Gastroesophageal sphincter (tissue), 4 donors: ENCODE data around the gene ZC3H18. TPM values are rescaled to one million over a fixed set of nuclear protein-coding genes. Genes with fewer than 3 reads are reported as not detected.

Source experiments
- ATAC-seq: fragments of 150-250 bp; one replicate; pipeline ENCODE4 v1.9.1; 2016; ENCODE audit warnings: mild to moderate bottlenecking, moderate library complexity
- H3K27ac ChIP-seq, 4 donors: fragments of 200-600 bp; sonication (generic) in 3 of 4; 1 replicate in 3 of 4; 2 replicates in 1 of 4; pipeline ENCODE4 v1.5.1; 2016 to 2019
- H3K27me3 ChIP-seq: fragments of 200-600 bp; sonication (generic); one replicate; pipeline ENCODE4 v1.5.1; 2019
- H3K36me3 ChIP-seq, 2 donors: fragments of 200-600 bp; sonication (generic); one replicate each; pipeline ENCODE4 v1.5.1; 2019; ENCODE audit warnings: control low read depth in 1 of 2
- H3K4me1 ChIP-seq, 3 donors: fragments of 200-600 bp; sonication (generic); 1 replicate in 2 of 3; 2 replicates in 1 of 3; pipeline ENCODE4 v1.5.1; 2016 to 2019; ENCODE audit warnings: control low read depth in 2 of 3
- H3K4me3 ChIP-seq, 2 donors: fragments of 200-600 bp; sonication (generic); one replicate each; pipeline ENCODE4 v1.5.1; 2019; ENCODE audit warnings: mild to moderate bottlenecking in 1 of 2, moderate library complexity in 1 of 2
- H3K9me3 ChIP-seq, 3 donors: fragments of 200-600 bp; sonication (generic); one replicate each; pipeline ENCODE4 v1.5.1; 2017 to 2019; ENCODE audit warnings: control low read depth in 2 of 3
- CTCF ChIP-seq, 4 experiments: fragments of 200-600 bp in 2 of 4; fragments of 450-650 bp in 2 of 4; sonication (generic) in 1 of 4; IDR thresholded peaks; one replicate each; pipeline ENCODE4 v1.5.1; 2017 to 2019; ENCODE audit warnings: antibody characterized with exemption in 4 of 4, mild to moderate bottlenecking in 2 of 4, moderate library complexity in 2 of 4
- EP300 ChIP-seq: sonication (generic); formaldehyde crosslinking; IDR thresholded peaks from one replicate; pipeline ENCODE4 v1.6.1; 2017; ENCODE audit warnings: antibody characterized with exemption, mild to moderate bottlenecking
- POLR2A ChIP-seq, 2 donors: fragments of 450-650 bp; IDR thresholded peaks; one replicate each; pipeline ENCODE4 v1.6.1; 2017; ENCODE audit warnings: antibody characterized with exemption in 2 of 2, mild to moderate bottlenecking in 2 of 2, moderate library complexity in 1 of 2
- POLR2AphosphoS5 ChIP-seq: sonication (generic); formaldehyde crosslinking; IDR thresholded peaks from one replicate; pipeline ENCODE4 v1.6.1; 2017; ENCODE audit warnings: antibody characterized with exemption
- WGBS, 2 donors: methylation state at CpG; one replicate each; pipeline ENCODE4 v1.1.5; 2018; ENCODE audit warnings: low coverage in 1 of 2; 5-methylcytosine and 5-hydroxymethylcytosine counted together
- total RNA-seq, 4 donors: library from RNA; depleted of rRNA; stranded (reverse); fragments of >200 nt; gene quantifications; one replicate each; pipeline ENCODE4 v1.1.0, GENCODE V29; 2016

The ZC3H18 gene
- total RNA-seq, 4 donors from 2014 or later, result 15.8 to 40.6 (median 23.3) TPM

- Histone ChIP-seq H3K4me1 (peaks cover 0 to 18% (median 0%) of the 10 kb centered on the region in 3 donors), H3K9me3 (no peaks in the 10 kb centered on the region), H3K27ac (no peak overlapping the region), H3K4me3 (no peak overlapping the region), H3K36me3 (peaks cover 0 to 89% of the 10 kb centered on the region in 2 donors), H3K27me3 (no peaks in the 10 kb centered on the region)
- ATAC-seq, result no peak
- TF ChIP-seq POLR2A (IDR thresholded peaks at IDR 0.05) (no peak), POLR2AphosphoS5 (no peak), CTCF (IDR thresholded peaks at IDR 0.05) (no peak), EP300 (no peak)
- WGBS, 2 donors, result 70 to 77% methylated on average over 6 of the region's 6 CpGs
Measured at GRCh38 chr16:88584676-88585075, 14.5 kb downstream of the ZC3H18 start.

GRCh38 chr16:88585269-88585668 lies 15.1 kb downstream of the ZC3H18 start:
- Histone ChIP-seq H3K9me3 (no peaks in the 10 kb centered on the region), H3K27ac (no peak overlapping the region), H3K27me3 (no peaks in the 10 kb centered on the region), H3K36me3 (peaks cover 0 to 89% of the 10 kb centered on the region in 2 donors), H3K4me3 (no peak overlapping the region), H3K4me1 (peaks cover 0 to 18% (median 0%) of the 10 kb centered on the region in 3 donors)
- whole genome bisulfite sequencing, 2 donors, result 79 to 80% methylated on average over 4 of the region's 8 CpGs
- no peak for ATAC-seq
- no peak for TF ChIP-seq CTCF (IDR thresholded peaks at IDR 0.05)

- Histone ChIP-seq H3K4me1 (peaks cover 0 to 18% (median 0%) of the 10 kb centered on the region in 3 donors), H3K4me3 (no peak overlapping the region), H3K27ac (no peak overlapping the region), H3K27me3 (no peaks in the 10 kb centered on the region), H3K9me3 (no peaks in the 10 kb centered on the region), H3K36me3 (peaks cover 0 to 89% of the 10 kb centered on the region in 2 donors)
- WGBS, 2 donors, result 91 to 93% methylated on average over 4 to 8 of the region's 13 CpGs
- ATAC-seq, result no peak
- TF ChIP-seq EP300, result no peak
- no peak for TF ChIP-seq POLR2A (IDR thresholded peaks at IDR 0.05)
- no peak for TF ChIP-seq CTCF (IDR thresholded peaks at IDR 0.05)
- no peak for TF ChIP-seq POLR2AphosphoS5
Measured at GRCh38 chr16:88585927-88586581, 15.9 kb downstream of the ZC3H18 start.

GRCh38 chr16:88588148-88588547 lies 17.9 kb downstream of the ZC3H18 start:
- Histone ChIP-seq H3K9me3 (no peaks in the 10 kb centered on the region), H3K27ac (no peak overlapping the region), H3K4me3 (no peak overlapping the region), H3K36me3 (peaks cover 0 to 90% of the 10 kb centered on the region in 2 donors), H3K4me1 (peaks cover 0 to 18% (median 0%) of the 10 kb centered on the region in 3 donors), H3K27me3 (no peaks in the 10 kb centered on the region)
- 30 to 71% methylated on average over 1 to 2 of the region's 4 CpGs for WGBS, 2 donors
- ATAC-seq, result no peak
- TF ChIP-seq EP300, result no peak
- no peak for TF ChIP-seq POLR2A (IDR thresholded peaks at IDR 0.05)
- TF ChIP-seq POLR2AphosphoS5, result no peak
- no peak for TF ChIP-seq CTCF (IDR thresholded peaks at IDR 0.05)

GRCh38 chr16:88588754-88589153 lies 18.6 kb downstream of the ZC3H18 start:
- Histone ChIP-seq H3K9me3 (no peaks in the 10 kb centered on the region), H3K4me1 (peaks cover 0 to 15% (median 0%) of the 10 kb centered on the region in 3 donors), H3K4me3 (no peak overlapping the region), H3K27ac (no peak overlapping the region), H3K27me3 (no peaks in the 10 kb centered on the region), H3K36me3 (peaks cover 0 to 90% of the 10 kb centered on the region in 2 donors)
- no peak for TF ChIP-seq CTCF (IDR thresholded peaks at IDR 0.05)
- TF ChIP-seq EP300, result no peak
- TF ChIP-seq POLR2A (IDR thresholded peaks at IDR 0.05), result no peak
- TF ChIP-seq POLR2AphosphoS5, result no peak
- ATAC-seq, result no peak
- 67 to 71% methylated on average over 5 to 6 of the region's 6 CpGs for WGBS, 2 donors
